B cell (primary cell): ENCODE data around the gene ERCC1. TPM values are rescaled to one million over a fixed set of nuclear protein-coding genes. Genes with fewer than 3 reads are reported as not detected.

Experiments used
- ATAC-seq: fragments of 200-7000 bp; cut with Tn5 transposase; one replicate; pipeline ENCODE4 v1.10.0; 2021; ENCODE audit warnings: low read depth, mild to moderate bottlenecking, moderate number of reproducible peaks, moderate library complexity
- CTCF ChIA-PET: fragments of 350-600 bp; sonication (Branson Sonifier 250); formaldehyde crosslinking; loops from one replicate; lab custom pipeline; 2021; ENCODE audit warnings: antibody characterized with exemption, inconsistent platforms; lab: Charles Lee
- POLR2A ChIA-PET: fragments of 350-600 bp; sonication (Branson Sonifier 250); formaldehyde crosslinking; loops from one replicate; lab custom pipeline; 2021; ENCODE audit warnings: antibody characterized with exemption; lab: Charles Lee
- DNase-seq: peaks from one replicate; pipeline ENCODE4 v3.0.0; 2013
- H2AFZ ChIP-seq: 2 replicates; pipeline ENCODE4 v1.6.1; 2012; ENCODE audit warnings: mild to moderate bottlenecking, low read depth, low read length; ENCODE audit not compliant: insufficient read depth, poor library complexity, severe bottlenecking
- H3K27ac ChIP-seq, 2 donors: 1 replicate in 1 of 2; 2 replicates in 1 of 2; pipeline ENCODE4 v1.5.1; 2012 to 2013; ENCODE audit warnings: low read length in 2 of 2, mild to moderate bottlenecking in 2 of 2, moderate library complexity in 1 of 2
- H3K27me3 ChIP-seq, 4 experiments: fragments of 200-600 bp in 1 of 4; sonication (generic) in 1 of 4; replicated peaks in 1 of 4; 1 replicate in 2 of 4; 2 replicates in 2 of 4; pipeline versions ENCODE4 v1.6.1 to v1.7.0; 2013 to 2016; ENCODE audit warnings: low read length in 3 of 4, mild to moderate bottlenecking in 2 of 4, mixed read lengths in 1 of 4, moderate library complexity in 1 of 4; ENCODE audit not compliant: insufficient read depth in 4 of 4, control insufficient read depth in 3 of 4; ENCODE audit errors: control extremely low read depth in 1 of 4
- H3K36me3 ChIP-seq, 2 experiments: replicated peaks in 1 of 2; 1 replicate in 1 of 2; 2 replicates in 1 of 2; pipeline versions ENCODE4 v1.6.1 to v1.7.1; 2013; ENCODE audit warnings: low read length in 1 of 2; ENCODE audit not compliant: insufficient read depth in 2 of 2, control insufficient read depth in 1 of 2; ENCODE audit errors: control extremely low read depth in 1 of 2, extremely low read depth in 1 of 2
- H3K4me1 ChIP-seq, 2 donors: fragments of 200-600 bp in 1 of 2; sonication (generic) in 1 of 2; 1 replicate in 1 of 2; 2 replicates in 1 of 2; pipeline versions ENCODE4 v1.5.1 to v1.6.1; 2013 to 2017; ENCODE audit warnings: low read length in 2 of 2; ENCODE audit not compliant: control insufficient read depth in 2 of 2, insufficient read depth in 2 of 2
- H3K4me2 ChIP-seq: replicated peaks from 2 replicates; pipeline ENCODE3; 2012; ENCODE audit warnings: mild to moderate bottlenecking, low read depth, low read length; ENCODE audit not compliant: poor library complexity, severe bottlenecking
- H3K4me3 ChIP-seq, 5 experiments: fragments of 200-600 bp in 1 of 5; sonication (generic) in 1 of 5; 1 replicate in 3 of 5; 2 replicates in 2 of 5; pipeline versions ENCODE4 v1.5.1 to v1.7.0; 2011 to 2016; ENCODE audit warnings: low read length in 4 of 5, mild to moderate bottlenecking in 4 of 5, low read depth in 2 of 5, control low read depth in 1 of 5, moderate library complexity in 1 of 5; ENCODE audit not compliant: insufficient read depth in 1 of 5; ENCODE audit errors: control extremely low read depth in 1 of 5, extremely low read depth in 1 of 5
- H3K79me2 ChIP-seq: fragments of 200-600 bp; sonication (generic); one replicate; pipeline ENCODE4 v1.6.0; 2016; ENCODE audit warnings: low read length; ENCODE audit not compliant: control insufficient read depth, insufficient read depth
- H3K9ac ChIP-seq: fragments of 200-600 bp; sonication (generic); 2 replicates; pipeline ENCODE4 v1.6.1; 2017; ENCODE audit warnings: mild to moderate bottlenecking, low read length, moderate library complexity
- H3K9me3 ChIP-seq, 3 donors: one replicate each; pipeline versions ENCODE4 v1.6.1 to v1.7.1; 2013; ENCODE audit warnings: low read length in 2 of 3; ENCODE audit not compliant: control insufficient read depth in 2 of 3, insufficient read depth in 1 of 3; ENCODE audit errors: control extremely low read depth in 1 of 3
- H4K20me1 ChIP-seq: 2 replicates; pipeline ENCODE4 v1.6.0; 2012; ENCODE audit warnings: mild to moderate bottlenecking, low read length; ENCODE audit not compliant: insufficient read depth, control insufficient read depth, poor library complexity, severe bottlenecking
- H3K27ac Mint-ChIP-seq: one replicate; pipeline ENCODE4 v1.8.0; 2021; ENCODE audit warnings: mixed read lengths
- H3K27me3 Mint-ChIP-seq: one replicate; pipeline ENCODE4 v1.8.0; 2021; ENCODE audit warnings: mixed read lengths
- H3K4me1 Mint-ChIP-seq: one replicate; pipeline ENCODE4 v1.8.0; 2021; ENCODE audit warnings: mixed read lengths
- H3K4me3 Mint-ChIP-seq: one replicate; pipeline ENCODE4 v1.8.0; 2021; ENCODE audit warnings: mixed read lengths
- H3K9me3 Mint-ChIP-seq: one replicate; pipeline ENCODE4 v1.8.0; 2022; ENCODE audit warnings: mixed read lengths; ENCODE audit not compliant: insufficient read depth
- EZH2 ChIP-seq: IDR thresholded peaks from 2 replicates; pipeline ENCODE4 v1.6.1; 2012; ENCODE audit warnings: borderline replicate concordance, low read depth, mild to moderate bottlenecking, moderate library complexity, low read length; ENCODE audit not compliant: insufficient read depth, poor library complexity, severe bottlenecking
- WGBS: methylation state at CpG from one replicate; pipeline ENCODE4 v1.1.5; 2013; ENCODE audit warnings: missing lambda C conversion rate; ENCODE audit not compliant: insufficient coverage; 5-methylcytosine and 5-hydroxymethylcytosine counted together
- intact Hi-C: fragments of 100-400 bp; cut with micrococcal nuclease; formaldehyde crosslinking; loops from one replicate; pipeline ENCODE4 v1.10.0; 2022
- polyA plus RNA-seq: library from polyadenylated mRNA; depleted of rRNA; stranded (reverse); fragments of >200 nt; gene quantifications from 2 replicates; pipeline ENCODE4 v1.2.3, GENCODE V29; 2012
- total RNA-seq, 2 donors: library from RNA; stranded (reverse); fragments of 120-200 nt in 1 of 2; gene quantifications; 1 replicate in 1 of 2; 2 replicates in 1 of 2; pipeline versions ENCODE4 v1.2.3 to v1.2.4, GENCODE V29; 2013 to 2022
- TF ChIP-seq, protein P1 (sequence below): fragments of 200-600 bp; IDR thresholded peaks from one replicate; pipeline ENCODE4 v1.8.0; 2022; ENCODE audit warnings: antibody characterized with exemption, mild to moderate bottlenecking

The ERCC1 gene
- total and polyA plus RNA-seq, 2 donors (not counting 1 experiment from before 2014, with no cell fraction given): 75.7 to 81.9 TPM

DNA sequence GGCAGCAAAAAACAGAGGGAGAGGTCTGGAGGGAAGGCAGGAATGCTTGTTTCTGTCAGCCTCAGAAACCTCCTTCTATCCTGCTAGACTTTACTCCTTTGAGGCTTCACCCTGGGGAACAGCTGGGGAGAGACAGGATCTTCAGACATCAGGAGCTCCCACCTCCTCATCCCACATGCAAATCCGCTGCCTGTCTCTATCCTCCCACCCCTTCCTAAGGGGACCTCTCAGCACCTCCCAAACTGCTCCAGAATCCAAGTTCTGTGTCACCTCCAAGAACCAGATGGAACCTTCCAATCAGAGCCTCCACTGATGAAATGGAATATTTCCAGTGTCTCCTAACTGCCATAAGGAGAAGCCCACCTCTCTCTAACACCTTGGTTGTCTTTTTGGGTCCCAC lies 43.6 kb downstream of the ERCC1 start:
- no peak overlapping the region for H3K27ac Mint-ChIP-seq
- TF ChIP-seq, protein P1, sequence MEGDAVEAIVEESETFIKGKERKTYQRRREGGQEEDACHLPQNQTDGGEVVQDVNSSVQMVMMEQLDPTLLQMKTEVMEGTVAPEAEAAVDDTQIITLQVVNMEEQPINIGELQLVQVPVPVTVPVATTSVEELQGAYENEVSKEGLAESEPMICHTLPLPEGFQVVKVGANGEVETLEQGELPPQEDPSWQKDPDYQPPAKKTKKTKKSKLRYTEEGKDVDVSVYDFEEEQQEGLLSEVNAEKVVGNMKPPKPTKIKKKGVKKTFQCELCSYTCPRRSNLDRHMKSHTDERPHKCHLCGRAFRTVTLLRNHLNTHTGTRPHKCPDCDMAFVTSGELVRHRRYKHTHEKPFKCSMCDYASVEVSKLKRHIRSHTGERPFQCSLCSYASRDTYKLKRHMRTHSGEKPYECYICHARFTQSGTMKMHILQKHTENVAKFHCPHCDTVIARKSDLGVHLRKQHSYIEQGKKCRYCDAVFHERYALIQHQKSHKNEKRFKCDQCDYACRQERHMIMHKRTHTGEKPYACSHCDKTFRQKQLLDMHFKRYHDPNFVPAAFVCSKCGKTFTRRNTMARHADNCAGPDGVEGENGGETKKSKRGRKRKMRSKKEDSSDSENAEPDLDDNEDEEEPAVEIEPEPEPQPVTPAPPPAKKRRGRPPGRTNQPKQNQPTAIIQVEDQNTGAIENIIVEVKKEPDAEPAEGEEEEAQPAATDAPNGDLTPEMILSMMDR: no peak
- no peak for TF ChIP-seq EZH2
- Histone ChIP-seq H2AFZ (no peak overlapping the region), H3K4me3 (no peak overlapping the region), H3K27ac (no peak overlapping the region), H3K9ac (no peak overlapping the region), H3K4me1 (peaks cover under 1 to 3% of the 10 kb centered on the region in 2 donors), H3K27me3 (peaks cover 0 to 5% (median 4%) of the 10 kb centered on the region in 4 experiments), H3K4me2 (no peak overlapping the region), H3K9me3 (no peaks in the 10 kb centered on the region), H3K36me3 (no peaks in the 10 kb centered on the region), H3K79me2 (no peaks in the 10 kb centered on the region), H4K20me1 (no peaks in the 10 kb centered on the region)
- no peak for DNase-seq
- 89% methylated on average over 1 of the region's 1 CpG for WGBS
- H3K9me3 Mint-ChIP-seq: no peaks in the 10 kb centered on the region
- no peaks in the 10 kb centered on the region for H3K4me1 Mint-ChIP-seq
- no peak overlapping the region for H3K4me3 Mint-ChIP-seq
- CTCF ChIA-PET: no interaction called here
- POLR2A ChIA-PET: no interaction called here
- intact Hi-C loops: no loop called here
- ATAC-seq: no peak
- H3K27me3 Mint-ChIP-seq: peaks cover 8% of the 10 kb centered on the region

- Mint-ChIP-seq H3K27me3 (no peaks in the 10 kb centered on the region), H3K9me3 (no peaks in the 10 kb centered on the region), H3K4me1 (no peaks in the 10 kb centered on the region), H3K27ac (no peak overlapping the region), H3K4me3 (no peak overlapping the region)
- TF ChIP-seq, protein P1: no peak
- TF ChIP-seq EZH2: no peak
- Histone ChIP-seq H3K36me3 (no peaks in the 10 kb centered on the region), H3K79me2 (no peaks in the 10 kb centered on the region), H3K27ac (no peak overlapping the region), H3K27me3 (no peaks in the 10 kb centered on the region), H3K4me1 (peaks cover 0 to 2% of the 10 kb centered on the region in 2 donors), H3K4me2 (no peak overlapping the region), H3K9me3 (no peaks in the 10 kb centered on the region), H3K4me3 (no peak overlapping the region), H2AFZ (no peak overlapping the region), H4K20me1 (no peaks in the 10 kb centered on the region), H3K9ac (no peak overlapping the region)
- intact Hi-C loops: no loop called here
- ATAC-seq (no peak), DNase-seq (no peak)
- POLR2A ChIA-PET: interaction anchor here (0.7 kb wide), 1 partner anchor 30 kb away, joined by 6 read pairs; no protein-coding TSS in a partner anchor
- CTCF ChIA-PET: interaction anchor here (0.7 kb wide), 1 partner anchor 400 kb away, joined by 4 read pairs; no protein-coding TSS in a partner anchor
- WGBS: 94% methylated on average over 11 of the region's 13 CpGs
These were observed 47.5 kb downstream of the ERCC1 start for GRCh38 chr19:45376045-45376724.
